WERI-Rb-1 (cell line): ENCODE measurements around the gene RGS6.

Experiments
- DNase-seq: peaks from one replicate; pipeline ENCODE4 v3.0.0-alpha.2; 2020
- H3K27ac ChIP-seq: fragments of 250-450 bp; sonication (Bioruptor Pico); 2 replicates; pipeline ENCODE4 v1.5.1; 2020; ENCODE audit warnings: mild to moderate bottlenecking, moderate library complexity
- H3K27me3 ChIP-seq: fragments of 250-450 bp; sonication (Bioruptor Pico); 2 replicates; pipeline ENCODE4 v1.5.1; 2021; ENCODE audit warnings: mild to moderate bottlenecking, low read depth, moderate library complexity; ENCODE audit not compliant: insufficient read depth, severe bottlenecking
- H3K36me3 ChIP-seq: fragments of 250-450 bp; sonication (Bioruptor Pico); 2 replicates; pipeline ENCODE4 v1.5.1; 2020; ENCODE audit warnings: mild to moderate bottlenecking, moderate library complexity
- H3K4me3 ChIP-seq: 2 replicates; pipeline ENCODE4 v1.5.1; 2011; ENCODE audit warnings: low read depth, mild to moderate bottlenecking, control low read depth, low read length
- H3K9me3 ChIP-seq: fragments of 250-450 bp; sonication (Bioruptor Pico); 2 replicates; pipeline ENCODE4 v1.5.1; 2021; ENCODE audit warnings: mild to moderate bottlenecking, moderate library complexity; ENCODE audit not compliant: severe bottlenecking
- TF ChIP-seq, protein P1 (sequence below): IDR thresholded peaks from 2 replicates; pipeline ENCODE4 v1.5.1; 2011; ENCODE audit warnings: low read depth, mild to moderate bottlenecking, control low read depth, inconsistent platforms, low read length

Gene RGS6

DNA sequence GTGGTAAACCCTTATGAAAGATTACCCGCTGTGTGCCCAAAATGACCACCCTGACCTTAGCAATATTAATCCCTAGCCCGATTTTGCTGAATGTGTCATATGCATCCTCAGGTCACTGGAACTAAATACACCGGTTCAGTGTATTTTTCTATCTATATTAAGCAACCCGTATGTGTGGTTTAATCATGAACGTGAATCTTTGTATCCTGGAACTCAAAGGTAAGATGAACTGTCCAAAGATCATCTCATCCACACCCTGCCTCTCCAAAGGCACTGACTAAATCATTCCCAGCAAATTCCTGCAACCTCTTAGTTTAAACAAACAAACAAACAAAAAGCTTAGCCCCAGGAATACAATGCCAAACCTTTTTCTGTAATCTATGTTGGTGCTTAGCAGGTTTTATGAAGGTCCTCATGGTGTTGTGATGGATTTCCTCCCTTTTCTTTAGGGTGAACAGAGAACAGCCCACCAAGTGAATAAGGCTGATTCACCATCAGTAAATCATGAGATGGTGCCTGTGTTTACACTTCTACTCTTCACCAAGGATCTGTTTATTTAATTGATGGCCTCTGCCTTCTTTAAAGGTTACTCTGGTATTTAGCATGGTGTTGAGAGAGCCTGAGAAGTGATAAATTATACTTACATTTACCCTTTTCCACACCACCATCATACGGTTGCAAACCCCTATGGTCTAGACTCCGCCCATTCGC, 663.1 kb downstream of the RGS6 start:
- Histone ChIP-seq H3K27ac (no peak overlapping the region), H3K4me3 (no peak overlapping the region), H3K36me3 (no peaks in the 10 kb centered on the region), H3K9me3 (peaks cover 4% of the 10 kb centered on the region), H3K27me3 (no peaks in the 10 kb centered on the region)
- no peak for DNase-seq
- TF ChIP-seq, protein P1, sequence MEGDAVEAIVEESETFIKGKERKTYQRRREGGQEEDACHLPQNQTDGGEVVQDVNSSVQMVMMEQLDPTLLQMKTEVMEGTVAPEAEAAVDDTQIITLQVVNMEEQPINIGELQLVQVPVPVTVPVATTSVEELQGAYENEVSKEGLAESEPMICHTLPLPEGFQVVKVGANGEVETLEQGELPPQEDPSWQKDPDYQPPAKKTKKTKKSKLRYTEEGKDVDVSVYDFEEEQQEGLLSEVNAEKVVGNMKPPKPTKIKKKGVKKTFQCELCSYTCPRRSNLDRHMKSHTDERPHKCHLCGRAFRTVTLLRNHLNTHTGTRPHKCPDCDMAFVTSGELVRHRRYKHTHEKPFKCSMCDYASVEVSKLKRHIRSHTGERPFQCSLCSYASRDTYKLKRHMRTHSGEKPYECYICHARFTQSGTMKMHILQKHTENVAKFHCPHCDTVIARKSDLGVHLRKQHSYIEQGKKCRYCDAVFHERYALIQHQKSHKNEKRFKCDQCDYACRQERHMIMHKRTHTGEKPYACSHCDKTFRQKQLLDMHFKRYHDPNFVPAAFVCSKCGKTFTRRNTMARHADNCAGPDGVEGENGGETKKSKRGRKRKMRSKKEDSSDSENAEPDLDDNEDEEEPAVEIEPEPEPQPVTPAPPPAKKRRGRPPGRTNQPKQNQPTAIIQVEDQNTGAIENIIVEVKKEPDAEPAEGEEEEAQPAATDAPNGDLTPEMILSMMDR = no peak

DNA sequence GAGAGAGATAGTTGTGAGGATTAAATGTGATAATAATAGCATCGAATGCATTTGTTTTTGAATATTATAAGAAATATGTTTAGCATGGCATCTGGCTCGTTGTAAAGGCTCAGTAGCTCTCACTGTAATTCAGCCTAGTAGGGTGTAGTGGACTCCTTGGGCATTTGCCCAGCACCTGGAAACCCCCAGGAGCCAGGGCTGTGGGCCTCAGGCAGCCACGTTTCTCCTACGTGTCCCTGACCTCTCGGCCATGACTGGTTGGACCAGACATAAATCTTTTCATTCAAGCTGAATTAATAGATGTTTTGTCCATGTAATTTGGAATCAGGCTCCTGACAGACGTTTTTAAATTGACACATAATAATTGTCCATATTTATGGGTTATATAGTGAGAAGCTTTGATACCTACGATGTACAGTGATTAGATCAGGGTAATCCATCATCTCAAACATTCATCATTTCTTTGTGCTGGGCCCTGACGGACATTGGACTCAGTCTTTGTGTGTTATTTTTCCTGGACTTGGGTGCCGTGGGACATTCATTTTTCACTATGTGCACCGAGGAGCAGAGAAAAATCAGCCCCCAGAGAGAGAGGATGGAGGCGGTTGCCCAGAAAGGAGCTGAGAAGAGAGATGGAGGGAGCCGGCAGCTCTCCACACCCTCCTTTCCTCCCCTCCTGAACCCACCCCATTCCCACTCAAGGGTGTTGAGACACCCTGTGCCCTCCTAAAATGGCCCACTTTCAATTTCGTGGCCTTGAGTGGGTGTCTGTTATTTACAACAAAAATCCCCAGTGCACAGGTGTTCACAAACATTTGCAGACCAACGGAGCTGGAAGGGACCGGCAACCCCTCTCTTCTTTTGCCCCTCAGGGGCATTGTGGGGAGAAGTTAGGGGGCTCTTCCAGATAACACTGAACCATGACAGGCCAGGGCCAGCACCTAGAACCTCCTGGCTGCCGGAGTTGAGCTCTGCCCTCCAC, 665.3 kb downstream of the RGS6 start:
- DNase-seq = no peak
- Histone ChIP-seq H3K27me3 (no peaks in the 10 kb centered on the region), H3K27ac (no peak overlapping the region), H3K36me3 (no peaks in the 10 kb centered on the region), H3K4me3 (no peak overlapping the region), H3K9me3 (no peaks in the 10 kb centered on the region)
- TF ChIP-seq, protein P1 = no peak

- Histone ChIP-seq H3K4me3 (no peak overlapping the region), H3K27ac (no peak overlapping the region), H3K9me3 (no peaks in the 10 kb centered on the region), H3K36me3 (no peaks in the 10 kb centered on the region), H3K27me3 (no peaks in the 10 kb centered on the region)
- TF ChIP-seq, protein P1 = no peak
- no peak for DNase-seq
These were observed 666.1 kb downstream of the RGS6 start for GRCh38 chr14:72598306-72598705.

DNA sequence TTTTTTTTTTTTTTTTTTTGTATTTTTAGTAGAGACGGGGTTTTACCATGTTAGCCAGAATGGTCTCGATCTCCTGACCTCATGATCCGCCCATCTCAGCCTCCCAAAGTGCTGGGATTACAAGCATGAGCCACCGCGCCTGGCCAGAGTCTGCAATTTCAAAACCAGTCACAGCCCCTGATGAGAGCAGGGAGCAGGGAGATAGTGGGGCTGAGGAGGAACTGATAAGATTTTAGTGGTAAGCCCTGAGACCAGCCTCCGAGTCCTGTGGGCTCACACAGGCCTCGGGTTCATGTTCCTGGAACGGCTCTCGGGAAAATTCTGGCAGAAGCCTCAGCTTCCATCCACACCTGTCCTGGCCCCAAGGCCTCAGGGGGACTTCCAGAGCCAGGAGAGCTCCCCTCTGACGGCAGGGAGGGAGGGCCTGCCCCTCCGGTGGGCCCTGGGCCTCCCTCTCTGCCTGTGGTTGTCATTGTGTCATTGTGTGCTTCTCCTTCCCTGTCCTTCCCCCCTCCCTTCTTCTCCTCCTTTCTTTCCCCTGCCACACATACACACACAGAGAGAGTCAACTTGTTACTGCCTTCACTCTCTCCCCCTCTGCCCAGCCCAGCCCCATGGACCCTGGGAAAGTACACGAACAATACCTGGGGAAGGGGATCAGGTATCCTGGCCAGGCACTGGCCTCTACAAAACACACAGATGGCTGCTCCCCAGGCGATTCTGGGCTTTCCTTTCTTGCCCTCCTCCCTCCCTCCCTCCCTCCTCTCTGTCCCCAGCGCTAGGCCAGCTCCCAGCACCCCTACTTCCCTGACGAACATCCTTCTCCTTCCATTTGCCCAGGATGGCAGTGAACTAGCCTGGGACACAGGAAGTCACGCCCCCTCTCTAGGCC, 667.6 kb downstream of the RGS6 start:
- no peaks in the 10 kb centered on the region for H3K9me3 ChIP-seq
- TF ChIP-seq, protein P1 = no peak
- no peaks in the 10 kb centered on the region for H3K36me3 ChIP-seq
- H3K27ac ChIP-seq = peak overlapping the region; percentile 21; the same call in 1 of the 2 replicates
- no peak overlapping the region for H3K4me3 ChIP-seq
- no peaks in the 10 kb centered on the region for H3K27me3 ChIP-seq
- no peak for DNase-seq

GRCh38 chr14:72600551-72601330, 668.5 kb downstream of the RGS6 start:
- Histone ChIP-seq H3K4me3 (no peak overlapping the region), H3K27me3 (no peaks in the 10 kb centered on the region), H3K9me3 (peaks cover 1% of the 10 kb centered on the region), H3K36me3 (no peaks in the 10 kb centered on the region), H3K27ac (no peak overlapping the region; the same call in 1 of the 2 replicates)
- DNase-seq = no peak
- TF ChIP-seq, protein P1 = no peak
